IMR-90 (cell line): Measurements from ENCODE around the gene DEFB125. TPM values are rescaled to one million over a fixed set of nuclear protein-coding genes. Genes with fewer than 3 reads are reported as not detected.

ENCODE experiments used
- ATAC-seq: fragments of 200-7000 bp; cut with Tn5 transposase; 2 replicates; pipeline ENCODE4 v1.9.1; 2020; ENCODE audit warnings: low read depth, mild to moderate bottlenecking, moderate library complexity
- BruUV-seq: library from RNA; stranded (reverse); fragments of 400-500 nt; replicated peaks from 2 replicates; lab custom pipeline; 2021; lab: Mats Ljungman, UMichigan
- CTCF ChIA-PET: fragments of 300-600 bp; formaldehyde crosslinking; extraction: SDS; loops from one replicate; lab custom pipeline; 2021; ENCODE audit warnings: antibody characterized with exemption; lab: Yijun Ruan, JAX
- POLR2A ChIA-PET: fragments of 300-600 bp; sonication (Branson Sonifier 250); formaldehyde crosslinking; loops from one replicate; lab custom pipeline; 2022; ENCODE audit warnings: antibody characterized with exemption; ENCODE audit not compliant: unreplicated experiment; lab: Charles Lee
- DNase-seq: peaks from one replicate; pipeline ENCODE4 v3.0.0; 2013
- H2AFZ ChIP-seq: replicated peaks from 2 replicates; pipeline ENCODE3; 2013; ENCODE audit warnings: low read length, mild to moderate bottlenecking; ENCODE audit not compliant: poor library complexity
- H2AK5ac ChIP-seq: 2 replicates; pipeline ENCODE4 v1.6.1; 2013; ENCODE audit warnings: low read depth, low read length, inconsistent platforms
- H2AK9ac ChIP-seq: replicated peaks from 2 replicates; pipeline ENCODE3; 2013; ENCODE audit warnings: mild to moderate bottlenecking, low read depth, low read length, moderate library complexity; ENCODE audit not compliant: poor library complexity
- H2BK120ac ChIP-seq: 2 replicates; pipeline ENCODE4 v1.6.1; 2013; ENCODE audit warnings: low read depth, low read length, inconsistent platforms
- H2BK15ac ChIP-seq: 3 replicates; pipeline ENCODE4 v1.6.1; 2013; ENCODE audit warnings: low read depth, low read length, inconsistent platforms
- H2BK20ac ChIP-seq: 2 replicates; pipeline ENCODE4 v1.6.1; 2013; ENCODE audit warnings: low read depth, mild to moderate bottlenecking, inconsistent platforms, low read length, moderate library complexity
- H2BK5ac ChIP-seq: 2 replicates; pipeline ENCODE4 v1.6.1; 2013; ENCODE audit warnings: mild to moderate bottlenecking, low read depth, low read length, inconsistent platforms; ENCODE audit not compliant: poor library complexity, severe bottlenecking
- H3K14ac ChIP-seq: replicated peaks from 2 replicates; pipeline ENCODE4 v1.6.1; 2013; ENCODE audit warnings: low read depth, low read length, inconsistent platforms
- H3K18ac ChIP-seq: 2 replicates; pipeline ENCODE4 v1.6.1; 2013; ENCODE audit warnings: low read depth, low read length, control low read depth
- H3K23ac ChIP-seq: 2 replicates; pipeline ENCODE4 v1.6.1; 2013; ENCODE audit warnings: low read depth, low read length, inconsistent platforms
- H3K27ac ChIP-seq: 2 replicates; pipeline ENCODE4 v1.5.1; 2013; ENCODE audit warnings: mild to moderate bottlenecking, control low read depth, low read length; ENCODE audit not compliant: insufficient read depth
- H3K27me3 ChIP-seq: 2 replicates; pipeline ENCODE4 v1.6.1; 2013; ENCODE audit warnings: low read length; ENCODE audit not compliant: control insufficient read depth, insufficient read depth
- H3K36me3 ChIP-seq: 2 replicates; pipeline ENCODE4 v1.6.1; 2013; ENCODE audit warnings: low read length, mixed read lengths; ENCODE audit not compliant: control insufficient read depth, insufficient read depth
- H3K4ac ChIP-seq: 2 replicates; pipeline ENCODE4 v1.6.1; 2013; ENCODE audit warnings: low read depth, low read length, inconsistent platforms
- H3K4me1 ChIP-seq: 2 replicates; pipeline ENCODE4 v1.6.1; 2013; ENCODE audit warnings: low read length, mixed read lengths; ENCODE audit not compliant: control insufficient read depth, insufficient read depth
- H3K4me2 ChIP-seq: 2 replicates; pipeline ENCODE4 v1.6.1; 2013; ENCODE audit warnings: low read depth, mild to moderate bottlenecking, control low read depth, low read length, moderate library complexity
- H3K4me3 ChIP-seq: 2 replicates; pipeline ENCODE4 v1.5.1; 2013; ENCODE audit warnings: low read depth, mild to moderate bottlenecking, control low read depth, low read length, moderate library complexity; ENCODE audit not compliant: insufficient read depth
- H3K56ac ChIP-seq: 2 replicates; pipeline ENCODE4 v1.6.1; 2013; ENCODE audit warnings: low read length, inconsistent platforms; ENCODE audit not compliant: insufficient read depth; ENCODE audit errors: extremely low read depth
- H3K79me1 ChIP-seq, 2 experiments: 2 replicates each; pipeline ENCODE4 v1.6.1; 2013; ENCODE audit warnings: low read length in 2 of 2, inconsistent platforms in 1 of 2, low read depth in 1 of 2
- H3K9ac ChIP-seq: 2 replicates; pipeline ENCODE4 v1.6.1; 2013; ENCODE audit warnings: low read depth, low read length, control low read depth
- H3K9me1 ChIP-seq: 2 replicates; pipeline ENCODE4 v1.6.1; 2013; ENCODE audit warnings: low read length, inconsistent platforms; ENCODE audit not compliant: insufficient read depth
- H3K9me3 ChIP-seq: 2 replicates; pipeline ENCODE4 v1.6.1; 2013; ENCODE audit warnings: low read length; ENCODE audit not compliant: control insufficient read depth, insufficient read depth
- H4K20me1 ChIP-seq: 2 replicates; pipeline ENCODE4 v1.6.1; 2013; ENCODE audit warnings: low read length, inconsistent platforms; ENCODE audit not compliant: insufficient read depth
- H4K5ac ChIP-seq: 2 replicates; pipeline ENCODE4 v1.6.1; 2013; ENCODE audit warnings: mild to moderate bottlenecking, low read depth, low read length, control low read depth
- H4K8ac ChIP-seq, 2 experiments: 2 replicates each; pipeline ENCODE4 v1.6.1; 2013; ENCODE audit warnings: low read depth in 2 of 2, low read length in 2 of 2, control low read depth in 1 of 2, inconsistent platforms in 1 of 2
- H4K91ac ChIP-seq: 2 replicates; pipeline ENCODE4 v1.6.1; 2013; ENCODE audit warnings: low read depth, low read length, inconsistent platforms; ENCODE audit not compliant: insufficient read depth
- BHLHE40 ChIP-seq: fragments of 150-350 bp; IDR thresholded peaks from 2 replicates; pipeline ENCODE4 v1.6.1; 2016; ENCODE audit warnings: mild to moderate bottlenecking, low read depth, low read length
- CHD1 ChIP-seq: IDR thresholded peaks from 2 replicates; pipeline ENCODE4 v1.6.1; 2012; ENCODE audit warnings: low read depth, low read length, improper control_type of control experiment
- CTCF ChIP-seq: conservative IDR thresholded peaks from 2 replicates; pipeline ENCODE4 v1.5.1; 2012; ENCODE audit warnings: mild to moderate bottlenecking, low read depth, low read length, improper control_type of control experiment
- MAZ ChIP-seq: IDR thresholded peaks from 2 replicates; pipeline ENCODE4 v1.6.1; 2012; ENCODE audit warnings: low read depth, mild to moderate bottlenecking, low read length, improper control_type of control experiment, moderate library complexity, borderline replicate concordance
- NFE2L2 ChIP-seq: fragments of 150-350 bp; IDR thresholded peaks from 2 replicates; pipeline ENCODE4 v1.6.1; 2016; ENCODE audit warnings: low read depth, mild to moderate bottlenecking, low read length
- RAD21 ChIP-seq: IDR thresholded peaks from 2 replicates; pipeline ENCODE4 v1.6.1; 2012; ENCODE audit warnings: low read length, improper control_type of control experiment
- RCOR1 ChIP-seq: IDR thresholded peaks from 2 replicates; pipeline ENCODE4 v1.6.1; 2012; ENCODE audit warnings: mild to moderate bottlenecking, low read length, improper control_type of control experiment; ENCODE audit not compliant: insufficient replicate concordance
- USF2 ChIP-seq: fragments of 150-350 bp; IDR thresholded peaks from 2 replicates; pipeline ENCODE4 v1.6.1; 2017; ENCODE audit warnings: mild to moderate bottlenecking, antibody characterized with exemption, low read length, low read depth
- dilution Hi-C: fragments of 300-500 bp; cut with HindIII; formaldehyde crosslinking; loops from one replicate; pipeline ENCODE4 v1.14.3; 2018; ENCODE audit warnings: low sequenced_read_pairs; ENCODE audit not compliant: unreplicated experiment
- in situ Hi-C: fragments of 300-500 bp; cut with MboI; formaldehyde crosslinking; loops from 3 replicates; pipeline ENCODE4 v1.14.3; 2019; ENCODE audit warnings: low sequenced_read_pairs, inconsistent platforms, mixed read lengths
- intact Hi-C: fragments of 100-400 bp; cut with micrococcal nuclease; formaldehyde crosslinking; loops from 2 replicates; pipeline ENCODE4 v1.10.0; 2022
- polyA plus RNA-seq, 3 experiments: library from polyadenylated mRNA; depleted of rRNA; stranded (reverse); fragments of >200 nt; gene quantifications; 2 replicates each; pipeline ENCODE4 v1.2.3, GENCODE V29; 2012; ENCODE audit warnings: low replicate concordance in 1 of 3
- total RNA-seq: library from RNA; depleted of rRNA; stranded (reverse); fragments of >200 nt; gene quantifications from 2 replicates; pipeline ENCODE4 v1.2.3, GENCODE V29; 2012
- TF ChIP-seq, protein P1 (sequence below): fragments of 150-350 bp; IDR thresholded peaks from 2 replicates; pipeline ENCODE4 v1.6.1; 2016; ENCODE audit warnings: low read depth, mild to moderate bottlenecking, low read length, moderate library complexity, borderline replicate concordance

The DEFB125 gene
- total and polyA plus RNA-seq, 2 of the 4 experiments (the other 2 are of a cell fraction): not detected

- Histone ChIP-seq H4K20me1 (no peaks in the 10 kb centered on the region), H3K79me1 (no peaks in the 10 kb centered on the region), H3K9me3 (no peaks in the 10 kb centered on the region), H2AK5ac (no peak overlapping the region), H3K56ac (no peak overlapping the region), H2BK15ac (no peak overlapping the region), H3K4me1 (no peaks in the 10 kb centered on the region), H3K27ac (no peak overlapping the region), H4K5ac (no peak overlapping the region), H2AFZ (no peak overlapping the region), H2AK9ac (no peak overlapping the region), H3K4ac (no peak overlapping the region), H2BK120ac (no peak overlapping the region), H3K23ac (no peak overlapping the region), H3K4me3 (no peak overlapping the region), H3K9me1 (no peaks in the 10 kb centered on the region), H2BK5ac (no peak overlapping the region), H3K36me3 (no peaks in the 10 kb centered on the region), H3K27me3 (no peaks in the 10 kb centered on the region; the same call in 1 of the 2 replicates), H4K8ac (no peak overlapping the region), H3K14ac (no peak overlapping the region), H3K9ac (no peak overlapping the region), H2BK20ac (no peak overlapping the region), H4K91ac (no peak overlapping the region), H3K4me2 (no peak overlapping the region), H3K18ac (no peak overlapping the region)
- CTCF ChIA-PET: no interaction called here
- POLR2A ChIA-PET: no interaction called here
- ATAC-seq (no peak), DNase-seq (no peak)
- dilution Hi-C loops: no loop called here
- intact Hi-C loops: no loop called here
- TF ChIP-seq RCOR1 (no peak), CTCF (no peak), CHD1 (no peak), BHLHE40 (no peak), NFE2L2 (no peak), RAD21 (no peak), MAZ (no peak), USF2 (no peak)
- TF ChIP-seq, protein P1, sequence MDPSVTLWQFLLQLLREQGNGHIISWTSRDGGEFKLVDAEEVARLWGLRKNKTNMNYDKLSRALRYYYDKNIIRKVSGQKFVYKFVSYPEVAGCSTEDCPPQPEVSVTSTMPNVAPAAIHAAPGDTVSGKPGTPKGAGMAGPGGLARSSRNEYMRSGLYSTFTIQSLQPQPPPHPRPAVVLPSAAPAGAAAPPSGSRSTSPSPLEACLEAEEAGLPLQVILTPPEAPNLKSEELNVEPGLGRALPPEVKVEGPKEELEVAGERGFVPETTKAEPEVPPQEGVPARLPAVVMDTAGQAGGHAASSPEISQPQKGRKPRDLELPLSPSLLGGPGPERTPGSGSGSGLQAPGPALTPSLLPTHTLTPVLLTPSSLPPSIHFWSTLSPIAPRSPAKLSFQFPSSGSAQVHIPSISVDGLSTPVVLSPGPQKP: no peak
- in situ Hi-C loops: no loop called here
- no TSS peak for BruUV-seq
Observed at GRCh38 chr20:101975-102374, 14.5 kb downstream of the DEFB125 start.
